Suprapubic skin (tissue), 4 donors: ENCODE results near the gene FAT3. TPM values are rescaled to one million over a fixed set of nuclear protein-coding genes. Genes with fewer than 3 reads are reported as not detected.

ENCODE experiments used
- DNase-seq, 2 donors: peaks; one replicate each; pipeline ENCODE4 v3.0.0-alpha.2; 2019; ENCODE audit warnings: low spot score in 2 of 2
- H3K27ac ChIP-seq: fragments of 200-600 bp; sonication (generic); one replicate; pipeline ENCODE4 v1.5.1; 2019
- H3K27me3 ChIP-seq: fragments of 200-600 bp; sonication (generic); one replicate; pipeline ENCODE4 v1.5.1; 2019
- H3K36me3 ChIP-seq: fragments of 200-600 bp; sonication (generic); one replicate; pipeline ENCODE4 v1.5.1; 2019
- H3K4me1 ChIP-seq: fragments of 200-600 bp; sonication (generic); one replicate; pipeline ENCODE4 v1.5.1; 2019
- H3K4me3 ChIP-seq: fragments of 200-600 bp; sonication (generic); one replicate; pipeline ENCODE4 v1.5.1; 2019; ENCODE audit warnings: mild to moderate bottlenecking
- H3K9me3 ChIP-seq: fragments of 200-600 bp; sonication (generic); one replicate; pipeline ENCODE4 v1.5.1; 2019
- CTCF ChIP-seq, 2 donors: fragments of 200-600 bp in 1 of 2; fragments of 450-650 bp in 1 of 2; sonication (generic) in 1 of 2; IDR thresholded peaks; one replicate each; pipeline ENCODE4 v1.5.1; 2016 to 2019; ENCODE audit warnings: antibody characterized with exemption in 2 of 2, mild to moderate bottlenecking in 1 of 2, moderate library complexity in 1 of 2
- EP300 ChIP-seq: sonication (generic); formaldehyde crosslinking; IDR thresholded peaks from one replicate; pipeline ENCODE4 v1.6.1; 2017; ENCODE audit warnings: antibody characterized with exemption
- POLR2A ChIP-seq, 2 donors: fragments of 450-650 bp; IDR thresholded peaks; one replicate each; pipeline ENCODE4 v1.6.1; 2017; ENCODE audit warnings: antibody characterized with exemption in 2 of 2, mild to moderate bottlenecking in 2 of 2, moderate library complexity in 2 of 2
- POLR2AphosphoS5 ChIP-seq, 3 donors: sonication (generic); formaldehyde crosslinking; IDR thresholded peaks; one replicate each; pipeline ENCODE4 v1.6.1; 2017; ENCODE audit warnings: antibody characterized with exemption in 3 of 3
- WGBS: methylation state at CpG from one replicate; pipeline ENCODE4 v1.1.5; 2018; 5-methylcytosine and 5-hydroxymethylcytosine counted together
- total RNA-seq, 4 donors: library from RNA; depleted of rRNA; stranded (reverse); fragments of >200 nt; gene quantifications; one replicate each; pipeline ENCODE4 v1.1.0, GENCODE V29; 2016

The FAT3 gene
- total RNA-seq, 4 donors from 2014 or later: 0.19 to 0.48 (median 0.35) TPM

GRCh38 chr11:92269021-92269420 lies 44.4 kb downstream of the FAT3 start:
- Histone ChIP-seq H3K4me3 (no peak overlapping the region), H3K27ac (no peak overlapping the region)

GRCh38 chr11:92269841-92270240 lies 45.2 kb downstream of the FAT3 start:
- Histone ChIP-seq H3K27me3 (no peaks in the 10 kb centered on the region), H3K4me1 (no peaks in the 10 kb centered on the region), H3K36me3 (no peaks in the 10 kb centered on the region), H3K9me3 (no peaks in the 10 kb centered on the region), H3K27ac (no peak overlapping the region), H3K4me3 (no peak overlapping the region)
- TF ChIP-seq POLR2A (IDR thresholded peaks at IDR 0.05): no peak
- TF ChIP-seq EP300: no peak
- no peak for DNase-seq
- WGBS: 80% methylated on average over 2 of the region's 2 CpGs

More at GRCh38 chr11:92269021-92269420, 44.4 kb downstream of the FAT3 start:
- H3K4me1 ChIP-seq: no peaks in the 10 kb centered on the region
- no peak for DNase-seq
- TF ChIP-seq CTCF (IDR thresholded peaks at IDR 0.05) (no peak), POLR2A (IDR thresholded peaks at IDR 0.05) (no peak), EP300 (no peak), POLR2AphosphoS5 (IDR thresholded peaks at IDR 0.05) (no peak)
- H3K36me3 ChIP-seq: no peaks in the 10 kb centered on the region
- H3K9me3 ChIP-seq: no peaks in the 10 kb centered on the region
- 60% methylated on average over 2 of the region's 2 CpGs for WGBS
- no peaks in the 10 kb centered on the region for H3K27me3 ChIP-seq

- 79% methylated on average over 3 of the region's 3 CpGs for WGBS
- H3K9me3 ChIP-seq: no peaks in the 10 kb centered on the region
- H3K27ac ChIP-seq: no peak overlapping the region
- DNase-seq: no peak
- no peaks in the 10 kb centered on the region for H3K4me1 ChIP-seq
- TF ChIP-seq POLR2A (IDR thresholded peaks at IDR 0.05): no peak
- no peak for TF ChIP-seq POLR2AphosphoS5 (IDR thresholded peaks at IDR 0.05)
- no peak for TF ChIP-seq EP300
- no peak for TF ChIP-seq CTCF (IDR thresholded peaks at IDR 0.05)
- no peaks in the 10 kb centered on the region for H3K36me3 ChIP-seq
- H3K27me3 ChIP-seq: no peaks in the 10 kb centered on the region
- H3K4me3 ChIP-seq: no peak overlapping the region
Measured at GRCh38 chr11:92272651-92273050, 48.0 kb downstream of the FAT3 start.
